Small intestine (tissue), 7 donors: ENCODE results near the gene NTNG1. TPM values are rescaled to one million over a fixed set of nuclear protein-coding genes. Genes with fewer than 3 reads are reported as not detected.

Source experiments
- DNase-seq, 2 donors: peaks; one replicate each; pipeline versions ENCODE4 v3.0.0 to v3.0.0-alpha.2; 2013
- FAIRE-seq: peaks from 2 replicates; lab custom pipeline; 2012; peaks lifted over from hg19 to GRCh38; lab: Jason Lieb, UNC
- H3K27ac ChIP-seq, 3 donors: one replicate each; pipeline ENCODE4 v1.5.1; 2013; ENCODE audit warnings: low read length in 2 of 3, mild to moderate bottlenecking in 2 of 3, control low read depth in 1 of 3, inconsistent platforms in 1 of 3, low read depth in 1 of 3, moderate library complexity in 1 of 3
- H3K27me3 ChIP-seq, 3 donors: one replicate each; pipeline ENCODE4 v1.6.1; 2013; ENCODE audit warnings: low read length in 3 of 3, inconsistent platforms in 1 of 3; ENCODE audit not compliant: control insufficient read depth in 3 of 3, insufficient read depth in 3 of 3
- H3K36me3 ChIP-seq, 3 donors: one replicate each; pipeline ENCODE4 v1.6.1; 2013; ENCODE audit warnings: low read length in 3 of 3, inconsistent platforms in 1 of 3, low read depth in 1 of 3, mild to moderate bottlenecking in 1 of 3, moderate library complexity in 1 of 3; ENCODE audit not compliant: control insufficient read depth in 3 of 3, insufficient read depth in 2 of 3
- H3K4me1 ChIP-seq, 3 donors: one replicate each; pipeline ENCODE4 v1.6.1; 2013; ENCODE audit warnings: low read length in 2 of 3, inconsistent platforms in 1 of 3, low read depth in 1 of 3, mild to moderate bottlenecking in 1 of 3, moderate library complexity in 1 of 3; ENCODE audit not compliant: control insufficient read depth in 3 of 3, insufficient read depth in 2 of 3
- H3K4me3 ChIP-seq, 3 donors: one replicate each; pipeline ENCODE4 v1.5.1; 2013; ENCODE audit warnings: low read length in 3 of 3, control low read depth in 1 of 3, inconsistent platforms in 1 of 3, low read depth in 1 of 3, mild to moderate bottlenecking in 1 of 3, moderate library complexity in 1 of 3
- H3K9me3 ChIP-seq, 2 donors: one replicate each; pipeline ENCODE4 v1.6.1; 2013; ENCODE audit warnings: low read depth in 1 of 2, low read length in 1 of 2; ENCODE audit not compliant: control insufficient read depth in 2 of 2, insufficient read depth in 1 of 2
- WGBS, 3 donors: extraction: QIAGEN DNeasy Blood & Tissue Kit; methylation state at CpG; one replicate each; pipeline ENCODE4 v1.1.7; 2013; 5-methylcytosine and 5-hydroxymethylcytosine counted together
- polyA plus RNA-seq, 4 donors: library from polyadenylated mRNA; stranded (reverse) in 3 of 4; unstranded in 1 of 4; fragments of 200-250 nt in 3 of 4; fragments of 120-200 nt in 1 of 4; gene quantifications; one replicate each; pipeline versions ENCODE4 v1.2.1 to v1.2.3, GENCODE V29; 2013
- donor health status: healthy with polysubstance abuse.
- donor health status: control.
- donor health status: control.
- donor health status: Bipolar disorder and iron deficiency.
- donor health status: healthy.

NTNG1 gene
- polyA plus RNA-seq, 4 donors: 0.27 to 0.65 TPM; not detected in 2

GRCh38 chr1:107422901-107423300, 282.1 kb downstream of the NTNG1 start:
- Histone ChIP-seq H3K36me3 (no peaks in the 10 kb centered on the region), H3K27me3 (no peaks in the 10 kb centered on the region), H3K9me3 (no peaks in the 10 kb centered on the region), H3K27ac (no peak overlapping the region), H3K4me1 (peaks cover 0 to 6% (median 3%) of the 10 kb centered on the region in 3 donors), H3K4me3 (no peak overlapping the region)
- FAIRE-seq (no peak), DNase-seq (peak; percentile 26 to 59)
- whole genome bisulfite sequencing, 3 donors: 20 to 50% (median 23%) methylated on average over 1 of the region's 1 CpG

GRCh38 chr1:107430540-107431228, 289.8 kb downstream of the NTNG1 start:
- no peak overlapping the region for H3K4me3 ChIP-seq
- no peak for FAIRE-seq
- no peaks in the 10 kb centered on the region for H3K36me3 ChIP-seq
- no peaks in the 10 kb centered on the region for H3K4me1 ChIP-seq
- DNase-seq: peak; percentile 62 to 66
- no peaks in the 10 kb centered on the region for H3K27me3 ChIP-seq
- 28 to 59% (median 38%) methylated on average over 14 of the region's 14 CpGs for WGBS, 3 donors
- H3K9me3 ChIP-seq: no peaks in the 10 kb centered on the region
- H3K27ac ChIP-seq: no peak overlapping the region

GRCh38 chr1:107432108-107432507, 291.3 kb downstream of the NTNG1 start:
- Histone ChIP-seq H3K4me3 (no peak overlapping the region), H3K36me3 (no peaks in the 10 kb centered on the region), H3K9me3 (no peaks in the 10 kb centered on the region), H3K4me1 (no peaks in the 10 kb centered on the region), H3K27ac (no peak overlapping the region), H3K27me3 (no peaks in the 10 kb centered on the region)
- FAIRE-seq (no peak), DNase-seq (no peak)
- 58 to 65% (median 61%) methylated on average over 1 of the region's 1 CpG for WGBS, 3 donors

- Histone ChIP-seq H3K9me3 (no peaks in the 10 kb centered on the region), H3K36me3 (no peaks in the 10 kb centered on the region), H3K27ac (no peak overlapping the region), H3K27me3 (no peaks in the 10 kb centered on the region), H3K4me3 (no peak overlapping the region), H3K4me1 (no peaks in the 10 kb centered on the region)
- DNase-seq (no peak), FAIRE-seq (no peak)
- 84 to 91% (median 90%) methylated on average over 4 of the region's 4 CpGs for WGBS, 3 donors
Measured at GRCh38 chr1:107433068-107433467, 292.2 kb downstream of the NTNG1 start.

DNA sequence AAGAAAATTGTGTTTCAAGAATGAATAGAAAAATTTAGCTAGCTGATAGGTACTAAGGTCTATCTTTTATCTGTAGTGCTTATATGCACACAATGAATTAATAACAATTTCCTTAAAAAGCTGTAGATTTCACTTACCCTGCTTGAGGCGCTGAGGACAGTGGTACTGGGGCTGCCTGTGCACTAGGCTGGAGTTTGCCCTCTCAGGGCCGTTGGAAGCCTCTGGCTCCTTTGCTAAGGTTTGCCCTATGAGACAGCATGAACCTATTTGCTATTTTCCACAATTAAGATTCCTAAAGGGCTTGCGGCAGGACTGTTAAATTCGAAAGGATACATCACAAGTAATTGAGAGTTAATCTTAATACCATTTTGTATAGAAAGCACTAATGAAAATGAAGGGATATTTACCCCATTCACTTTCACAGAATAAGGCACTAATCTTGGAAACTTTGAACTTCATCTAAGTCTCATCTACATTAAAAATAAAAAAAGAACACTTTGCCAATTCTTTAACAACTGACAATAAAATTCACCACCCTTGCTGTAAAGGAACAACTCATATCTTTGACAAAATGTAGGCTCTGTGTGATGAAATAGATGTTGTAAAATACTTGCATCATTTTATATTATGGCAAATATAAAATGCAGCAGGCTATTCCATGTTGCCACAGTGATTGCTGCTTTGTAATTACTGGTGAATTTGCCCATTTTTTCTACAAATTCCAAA, 293.0 kb downstream of the NTNG1 start:
- H3K4me1 ChIP-seq: no peaks in the 10 kb centered on the region
- no peak for FAIRE-seq
- no peak for DNase-seq

DNA sequence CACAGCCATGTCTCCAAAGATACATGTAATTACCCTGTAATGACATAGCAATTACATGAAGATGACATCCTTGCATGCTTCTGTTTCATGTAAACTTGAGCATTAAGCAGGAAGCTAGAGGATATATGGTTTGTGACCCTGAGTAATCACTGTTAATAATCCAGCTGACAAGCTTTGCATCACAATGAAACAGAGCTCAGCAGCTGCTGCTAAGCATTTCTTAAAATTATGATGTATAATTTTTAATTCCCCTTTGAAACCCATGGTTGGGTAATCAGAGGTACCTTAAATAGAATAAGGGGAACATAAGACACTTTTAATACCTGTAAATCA, 293.5 kb downstream of the NTNG1 start:
- FAIRE-seq (no peak), DNase-seq (no peak)
- Histone ChIP-seq H3K4me3 (no peak overlapping the region), H3K27me3 (no peaks in the 10 kb centered on the region), H3K27ac (no peak overlapping the region), H3K4me1 (no peaks in the 10 kb centered on the region), H3K36me3 (no peaks in the 10 kb centered on the region), H3K9me3 (no peaks in the 10 kb centered on the region)

More for the DNA sequence above, 293.0 kb downstream of the NTNG1 start:
- 38 to 57% (median 40%) methylated on average over 4 of the region's 4 CpGs for WGBS, 3 donors
- no peaks in the 10 kb centered on the region for H3K9me3 ChIP-seq
- H3K27me3 ChIP-seq: no peaks in the 10 kb centered on the region
- H3K27ac ChIP-seq: no peak overlapping the region
- H3K36me3 ChIP-seq: no peaks in the 10 kb centered on the region
- H3K4me3 ChIP-seq: no peak overlapping the region

DNA sequence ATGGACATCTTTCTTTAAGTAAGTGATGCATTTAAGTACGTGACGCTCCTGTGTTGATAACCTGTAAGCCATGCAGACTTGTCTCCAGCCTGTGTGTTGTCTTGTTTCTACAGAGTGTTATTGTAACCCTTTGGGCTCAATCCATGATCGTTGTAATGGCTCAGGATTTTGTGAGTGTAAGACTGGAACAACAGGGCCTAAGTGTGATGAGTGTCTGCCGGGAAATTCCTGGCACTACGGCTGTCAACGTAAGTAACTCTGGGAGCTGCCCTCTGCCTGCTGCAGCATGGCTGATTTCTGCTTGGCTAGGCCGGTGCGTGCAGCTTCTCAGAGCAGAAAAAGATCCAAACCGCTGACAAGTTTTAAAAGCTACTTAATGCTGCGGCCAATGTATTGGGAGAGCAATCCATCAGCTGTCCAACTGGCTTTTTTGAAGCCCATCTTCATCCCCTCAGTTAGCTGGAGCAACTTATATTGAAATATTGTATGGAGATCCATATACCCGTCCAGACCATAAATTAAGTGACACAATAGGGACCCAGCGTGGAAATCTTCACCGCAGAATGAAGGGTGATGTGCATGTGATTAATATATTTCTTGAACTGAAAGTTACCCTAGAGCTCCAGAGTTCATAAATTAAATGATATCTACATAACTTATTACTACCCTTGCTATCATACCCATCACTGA, 295.9 kb downstream of the NTNG1 start:
- no peak for FAIRE-seq
- no peaks in the 10 kb centered on the region for H3K9me3 ChIP-seq
- H3K27me3 ChIP-seq: no peaks in the 10 kb centered on the region
- H3K4me3 ChIP-seq: no peak overlapping the region
- H3K36me3 ChIP-seq: no peaks in the 10 kb centered on the region
- no peak for DNase-seq
- no peaks in the 10 kb centered on the region for H3K4me1 ChIP-seq
- 76 to 92% (median 90%) methylated on average over 13 of the region's 13 CpGs for WGBS, 3 donors
- H3K27ac ChIP-seq: no peak overlapping the region

DNA sequence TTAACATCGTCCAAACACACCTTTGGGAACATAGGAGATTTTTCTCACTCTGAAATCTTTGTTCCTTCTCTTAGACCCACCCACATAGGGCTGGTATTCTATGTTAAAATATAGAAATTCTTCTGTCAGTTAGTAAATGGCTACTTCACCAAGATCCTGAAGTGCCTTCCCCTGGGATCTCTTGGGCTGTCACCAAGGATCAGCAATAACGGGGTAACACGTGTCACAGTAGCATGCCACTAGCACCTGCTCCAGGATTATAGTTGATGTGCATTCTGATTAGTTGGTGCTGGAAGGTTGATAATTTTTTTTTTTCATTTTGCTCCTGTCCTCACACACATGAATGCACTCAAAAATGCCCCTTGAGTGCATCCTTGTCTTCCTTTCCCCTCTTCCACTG, 298.7 kb downstream of the NTNG1 start:
- no peak for DNase-seq
- 63 to 91% (median 74%) methylated on average over 3 of the region's 3 CpGs for WGBS, 3 donors
- FAIRE-seq: no peak

More for the DNA sequence above, 298.7 kb downstream of the NTNG1 start:
- no peaks in the 10 kb centered on the region for H3K4me1 ChIP-seq
- H3K27ac ChIP-seq: no peak overlapping the region
- no peaks in the 10 kb centered on the region for H3K27me3 ChIP-seq
- H3K36me3 ChIP-seq: no peaks in the 10 kb centered on the region
- H3K4me3 ChIP-seq: no peak overlapping the region
- H3K9me3 ChIP-seq: no peaks in the 10 kb centered on the region
